A673 (cell line): ENCODE measurements around the gene NKX1-1.

Experiments
- CTCF ChIP-seq: fragments of 300-800, 200-600 bp; sonication (generic); conservative IDR thresholded peaks from 2 replicates; pipeline ENCODE4 v1.5.1; 2017; ENCODE audit warnings: low read depth, mild to moderate bottlenecking, antibody characterized with exemption, low read length, moderate library complexity, mixed read lengths
- EZH2 ChIP-seq: fragments of 200-600 bp; sonication (generic); IDR thresholded peaks from 2 replicates; pipeline ENCODE4 v1.6.1; 2017; ENCODE audit warnings: borderline replicate concordance, low read depth, mild to moderate bottlenecking, mixed read lengths, antibody characterized with exemption, low read length; ENCODE audit not compliant: poor library complexity, severe bottlenecking

- no peak for TF ChIP-seq CTCF
- no peak for TF ChIP-seq EZH2
Observed at GRCh38 chr4:1446502-1447386, 40.5 kb upstream of the NKX1-1 start.
